Central memory CD8-positive, alpha-beta T cell (primary cell): ENCODE results near the gene ACTC1.

Experiments used
- ATAC-seq: fragments of 150-1000 bp; cut with Tn5 transposase; replicated peaks from 2 replicates; pipeline ENCODE4 v1.10.0; 2022; ENCODE audit warnings: mild to moderate bottlenecking, moderate FRiP score, moderate number of reproducible peaks; ENCODE audit not compliant: poor library complexity, severe bottlenecking; ENCODE audit errors: extremely low read depth
- DNase-seq, 2 donors: peaks; one replicate each; pipeline ENCODE4 v3.0.0; 2021; ENCODE audit warnings: low spot score in 2 of 2
- H3K27ac Mint-ChIP-seq: one replicate; pipeline ENCODE4 v1.8.0; 2022; ENCODE audit warnings: low read depth, mild to moderate bottlenecking, moderate library complexity, mixed read lengths
- H3K27me3 Mint-ChIP-seq: one replicate; pipeline ENCODE4 v1.8.0; 2022; ENCODE audit warnings: mixed read lengths
- H3K36me3 Mint-ChIP-seq: one replicate; pipeline ENCODE4 v1.8.0; 2022; ENCODE audit warnings: mild to moderate bottlenecking, moderate library complexity, mixed read lengths; ENCODE audit not compliant: insufficient read depth
- H3K4me1 Mint-ChIP-seq: one replicate; pipeline ENCODE4 v1.8.0; 2022; ENCODE audit warnings: mixed read lengths
- H3K4me3 Mint-ChIP-seq: one replicate; pipeline ENCODE4 v1.8.0; 2022; ENCODE audit warnings: mild to moderate bottlenecking, moderate library complexity, mixed read lengths
- H3K9me3 Mint-ChIP-seq: one replicate; pipeline ENCODE4 v1.8.0; 2022; ENCODE audit warnings: mixed read lengths

The ACTC1 gene

DNA sequence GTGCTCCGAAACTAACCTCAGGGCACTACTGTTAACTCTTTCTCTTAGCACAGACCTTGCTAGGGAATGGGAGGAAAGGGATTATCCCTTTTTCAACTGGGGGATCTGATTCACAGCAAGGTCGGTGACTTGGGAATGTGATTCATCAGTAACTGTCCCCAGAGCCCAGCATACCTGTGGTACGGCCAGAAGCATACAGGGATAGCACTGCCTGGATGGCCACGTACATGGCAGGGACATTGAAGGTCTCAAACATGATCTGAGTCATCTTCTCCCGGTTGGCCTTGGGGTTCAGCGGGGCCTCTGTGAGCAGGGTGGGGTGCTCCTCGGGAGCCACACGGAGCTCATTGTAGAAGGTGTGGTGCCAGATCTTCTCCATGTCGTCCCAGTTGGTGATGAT, 2.3 kb downstream of the ACTC1 start:
- ATAC-seq (no peak), DNase-seq (no peak)
- H3K9me3 Mint-ChIP-seq, result no peaks in the 10 kb centered on the region
- no peak overlapping the region for H3K4me3 Mint-ChIP-seq
- H3K4me1 Mint-ChIP-seq, result no peaks in the 10 kb centered on the region
- no peaks in the 10 kb centered on the region for H3K36me3 Mint-ChIP-seq
- no peak overlapping the region for H3K27ac Mint-ChIP-seq
- H3K27me3 Mint-ChIP-seq, result peaks cover 90% of the 10 kb centered on the region

DNA sequence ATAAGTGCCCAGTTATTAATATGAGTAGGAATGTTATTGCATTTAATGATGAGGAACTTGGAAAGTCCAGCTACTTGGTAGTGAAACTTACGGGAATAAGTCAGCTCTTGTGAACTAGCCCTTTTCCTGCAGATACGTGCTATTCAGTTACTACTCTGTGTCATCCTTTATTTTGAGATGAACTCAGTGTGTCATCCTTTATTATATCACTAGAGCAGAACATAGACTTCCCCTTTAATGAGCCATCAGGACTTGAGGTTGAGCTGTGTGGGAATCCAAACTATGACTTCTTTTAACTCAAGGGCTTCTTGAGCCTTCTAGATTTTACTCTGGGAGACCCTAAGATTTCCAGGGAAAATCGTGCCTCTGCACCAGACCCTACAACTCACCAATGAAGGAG, 3.6 kb downstream of the ACTC1 start:
- no peak overlapping the region for H3K4me3 Mint-ChIP-seq
- peaks cover 87% of the 10 kb centered on the region for H3K27me3 Mint-ChIP-seq
- no peak for ATAC-seq
- no peak for DNase-seq
- no peaks in the 10 kb centered on the region for H3K36me3 Mint-ChIP-seq
- H3K9me3 Mint-ChIP-seq, result no peaks in the 10 kb centered on the region
- no peak overlapping the region for H3K27ac Mint-ChIP-seq
- no peaks in the 10 kb centered on the region for H3K4me1 Mint-ChIP-seq

DNA sequence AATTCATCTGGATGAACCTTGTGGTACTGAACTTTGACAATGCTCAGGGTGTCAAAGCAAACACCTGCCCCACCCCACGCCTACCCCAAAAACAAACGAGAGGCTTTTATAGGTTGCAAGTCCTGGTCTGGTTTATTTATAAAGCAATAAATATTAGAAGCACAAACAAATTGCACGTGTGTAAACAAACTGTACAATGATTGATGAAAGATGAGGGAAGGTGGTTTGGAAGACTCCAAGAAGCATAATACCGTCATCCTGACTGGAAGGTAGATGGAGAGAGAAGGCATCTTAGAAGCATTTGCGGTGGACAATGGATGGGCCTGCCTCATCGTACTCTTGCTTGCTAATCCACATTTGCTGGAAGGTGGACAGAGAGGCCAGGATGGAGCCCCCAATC, 5.2 kb downstream of the ACTC1 start:
- Mint-ChIP-seq H3K4me3 (no peak overlapping the region), H3K9me3 (no peaks in the 10 kb centered on the region), H3K27ac (no peak overlapping the region), H3K4me1 (no peaks in the 10 kb centered on the region), H3K36me3 (no peaks in the 10 kb centered on the region), H3K27me3 (peaks cover 83% of the 10 kb centered on the region)
- ATAC-seq, result no peak
- DNase-seq, result no peak

DNA sequence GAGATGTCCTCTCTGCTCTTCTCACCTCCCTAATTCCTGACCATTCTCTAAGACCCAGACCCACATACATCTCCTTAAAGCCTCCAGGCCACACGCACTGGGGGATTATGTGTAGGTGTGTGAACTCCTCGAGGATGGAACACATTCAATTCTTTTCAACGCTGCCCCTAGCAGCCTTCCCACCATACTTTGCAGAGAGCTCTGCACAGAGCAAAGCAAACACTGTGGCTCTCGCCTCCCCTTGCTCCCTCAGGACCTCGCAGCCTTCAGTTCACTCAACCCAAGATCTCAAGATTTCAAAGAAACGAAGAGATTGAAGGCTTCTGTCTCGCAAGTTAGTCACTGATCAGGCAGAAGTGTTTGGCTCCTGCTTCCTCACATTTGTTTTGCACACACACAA, 6.0 kb downstream of the ACTC1 start:
- Mint-ChIP-seq H3K36me3 (no peaks in the 10 kb centered on the region), H3K9me3 (no peaks in the 10 kb centered on the region), H3K4me1 (no peaks in the 10 kb centered on the region), H3K4me3 (no peak overlapping the region), H3K27me3 (peaks cover 83% of the 10 kb centered on the region), H3K27ac (no peak overlapping the region)
- ATAC-seq, result no peak
- no peak for DNase-seq

DNA sequence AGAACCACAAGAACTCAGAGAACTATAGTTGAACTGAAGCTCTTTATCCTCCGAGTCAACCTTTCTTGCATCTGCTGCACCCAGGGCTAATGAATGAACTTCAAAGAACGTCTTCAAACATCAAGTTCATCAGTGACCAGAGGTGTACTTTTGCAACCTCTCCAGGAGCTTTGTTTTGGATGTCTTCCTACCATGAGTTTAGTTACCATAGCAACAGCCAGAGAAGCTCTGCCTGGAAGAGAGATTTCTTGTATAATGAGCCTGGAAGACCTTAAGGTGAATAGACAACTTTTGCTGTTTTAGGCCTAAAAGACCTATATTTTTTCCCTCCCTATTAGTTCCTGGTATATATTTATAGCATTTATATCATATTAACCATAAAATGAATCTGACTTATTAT, 9.1 kb downstream of the ACTC1 start:
- peaks cover 83% of the 10 kb centered on the region for H3K27me3 Mint-ChIP-seq

DNA sequence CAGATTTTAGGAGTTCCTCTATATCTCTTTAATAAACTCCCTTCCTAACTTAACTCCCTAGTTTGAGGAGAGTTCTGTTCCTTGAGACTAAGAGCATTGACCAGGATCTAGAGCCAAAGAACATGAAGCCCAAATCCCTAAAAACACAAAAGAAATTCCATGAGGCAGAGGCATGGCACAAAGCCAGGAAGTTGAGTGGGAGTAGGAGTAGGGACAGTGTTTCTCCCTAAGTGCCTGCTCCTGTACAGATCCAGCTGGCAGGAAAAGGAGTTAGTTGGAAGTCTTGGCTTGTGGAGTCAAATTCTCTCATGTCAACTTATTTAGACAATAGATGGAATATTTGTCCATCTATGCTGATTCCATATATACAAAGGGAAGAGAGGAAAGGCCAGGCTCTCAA, 11.4 kb downstream of the ACTC1 start:
- DNase-seq (no peak), ATAC-seq (no peak)
- H3K4me1 Mint-ChIP-seq, result no peaks in the 10 kb centered on the region
- peaks cover 62% of the 10 kb centered on the region for H3K27me3 Mint-ChIP-seq
- H3K27ac Mint-ChIP-seq, result no peak overlapping the region
- no peak overlapping the region for H3K4me3 Mint-ChIP-seq
- H3K9me3 Mint-ChIP-seq, result peaks cover 7% of the 10 kb centered on the region
- no peaks in the 10 kb centered on the region for H3K36me3 Mint-ChIP-seq

More for the DNA sequence above, 9.1 kb downstream of the ACTC1 start:
- Mint-ChIP-seq H3K36me3 (no peaks in the 10 kb centered on the region), H3K9me3 (peaks cover 7% of the 10 kb centered on the region), H3K4me1 (no peaks in the 10 kb centered on the region), H3K4me3 (no peak overlapping the region), H3K27ac (no peak overlapping the region)
- ATAC-seq, result no peak
- DNase-seq, result no peak

DNA sequence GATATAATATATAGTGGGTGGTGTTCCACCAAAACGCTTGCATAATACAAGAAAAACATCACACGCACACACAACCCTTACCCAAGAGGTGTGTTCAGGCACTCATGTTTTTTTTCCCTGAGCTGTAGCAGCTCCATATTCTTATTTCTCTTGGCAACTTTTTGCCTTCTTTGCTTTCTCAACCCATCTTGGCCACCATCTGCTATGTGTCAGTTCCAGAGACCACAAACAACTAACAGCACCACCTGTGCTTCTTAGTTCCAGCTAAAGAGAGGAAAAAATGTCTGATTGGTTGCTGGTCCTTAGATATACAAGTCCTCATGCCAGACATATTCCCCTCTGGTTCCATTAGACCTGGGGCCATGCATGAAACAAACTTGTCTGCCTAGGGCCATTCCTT, 11.9 kb downstream of the ACTC1 start:
- Mint-ChIP-seq H3K9me3 (peaks cover 7% of the 10 kb centered on the region), H3K36me3 (no peaks in the 10 kb centered on the region), H3K4me3 (no peak overlapping the region), H3K27ac (no peak overlapping the region), H3K27me3 (peaks cover 61% of the 10 kb centered on the region), H3K4me1 (no peaks in the 10 kb centered on the region)
- DNase-seq (no peak), ATAC-seq (no peak)

DNA sequence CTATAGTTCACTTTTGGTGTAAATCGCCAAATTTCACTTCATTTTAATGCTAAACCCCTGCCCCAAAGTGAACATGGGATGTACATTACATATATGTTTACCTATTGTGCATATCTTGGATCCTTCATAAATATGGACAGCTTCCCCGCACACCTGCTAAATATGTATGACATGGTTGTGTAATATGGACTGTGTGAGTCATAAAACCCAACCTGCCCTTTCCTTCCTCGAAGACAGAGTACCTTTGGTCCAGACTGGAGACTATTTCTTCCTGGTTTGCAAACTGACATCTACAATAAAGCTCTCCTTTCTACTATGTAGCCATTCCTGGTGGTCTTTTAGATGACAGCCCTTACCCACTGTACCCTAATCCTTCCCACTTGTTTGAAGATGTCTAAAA, 12.4 kb downstream of the ACTC1 start:
- Mint-ChIP-seq H3K27ac (no peak overlapping the region), H3K27me3 (peaks cover 61% of the 10 kb centered on the region), H3K36me3 (no peaks in the 10 kb centered on the region), H3K9me3 (peaks cover 7% of the 10 kb centered on the region), H3K4me1 (no peaks in the 10 kb centered on the region), H3K4me3 (no peak overlapping the region)
- DNase-seq (no peak), ATAC-seq (no peak)

DNA sequence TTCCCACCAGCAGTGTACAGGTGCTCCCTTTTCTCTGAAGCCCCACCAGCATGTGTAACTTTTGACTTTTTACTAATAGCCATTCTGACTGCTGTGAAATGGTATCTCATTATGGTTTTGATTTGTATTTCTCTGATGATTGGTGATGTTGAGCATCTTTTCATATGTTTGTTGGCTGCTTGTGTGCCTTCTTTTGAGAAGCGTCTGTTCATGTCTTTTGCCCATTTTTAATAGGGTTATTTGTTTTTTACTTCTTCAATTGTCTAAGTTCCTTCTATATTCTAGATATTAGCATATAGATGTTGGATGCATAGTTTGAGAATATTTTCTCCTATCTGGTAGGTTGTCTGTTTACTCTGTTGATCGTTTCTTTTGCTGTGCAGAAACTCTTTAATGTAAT, 14.6 kb downstream of the ACTC1 start:
- ATAC-seq (no peak), DNase-seq (no peak)
- Mint-ChIP-seq H3K9me3 (peaks cover 7% of the 10 kb centered on the region), H3K27me3 (peaks cover 48% of the 10 kb centered on the region), H3K36me3 (no peaks in the 10 kb centered on the region), H3K27ac (no peak overlapping the region), H3K4me1 (no peaks in the 10 kb centered on the region), H3K4me3 (no peak overlapping the region)

DNA sequence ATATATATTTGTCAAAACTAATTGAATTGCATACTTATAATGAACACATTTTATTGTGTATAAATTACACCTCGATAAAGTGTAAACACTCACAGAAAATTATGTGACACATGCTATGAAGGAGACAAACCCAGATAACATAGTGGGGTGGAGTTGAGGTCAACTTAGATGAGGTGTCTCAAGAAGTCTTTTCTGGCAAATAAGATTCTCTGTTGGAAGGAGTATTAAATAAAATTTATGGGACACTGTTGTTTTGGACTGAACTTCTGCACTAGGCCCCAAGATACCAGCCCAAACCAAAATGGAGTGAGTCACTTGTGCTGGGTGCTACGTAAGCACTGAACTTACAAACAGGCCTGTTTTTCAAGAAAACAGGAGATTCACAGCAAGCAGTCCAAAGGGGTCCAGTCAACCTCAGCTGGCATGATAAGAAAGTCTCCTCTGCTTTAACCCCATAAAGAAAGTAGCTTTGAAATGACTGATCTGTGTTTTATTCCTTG, 18.7 kb downstream of the ACTC1 start:
- Mint-ChIP-seq H3K9me3 (no peaks in the 10 kb centered on the region), H3K27ac (no peak overlapping the region), H3K4me1 (no peaks in the 10 kb centered on the region), H3K27me3 (peaks cover 33% of the 10 kb centered on the region), H3K4me3 (no peak overlapping the region), H3K36me3 (no peaks in the 10 kb centered on the region)
- no peak for ATAC-seq
- DNase-seq, result no peak

DNA sequence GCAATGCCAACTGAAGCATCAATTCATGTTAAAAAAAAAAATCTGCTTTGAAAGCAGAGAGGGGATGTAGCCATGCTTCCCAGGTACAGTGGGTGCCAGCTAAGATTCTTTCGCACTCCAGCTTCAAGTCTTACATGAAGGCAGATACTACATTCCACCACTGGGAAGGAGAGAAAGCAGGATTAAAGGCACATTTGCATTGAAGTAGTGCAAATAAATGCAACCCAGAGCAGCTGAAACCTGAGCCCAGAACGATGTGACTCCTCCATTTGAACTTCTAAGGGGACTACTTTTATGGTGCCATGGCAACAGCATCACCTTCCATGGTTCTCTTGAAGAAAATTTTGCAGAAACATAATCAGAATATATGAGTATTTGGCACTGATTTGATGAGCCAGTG, 21.4 kb downstream of the ACTC1 start:
- Mint-ChIP-seq H3K27ac (no peak overlapping the region), H3K4me3 (no peak overlapping the region), H3K9me3 (no peaks in the 10 kb centered on the region), H3K36me3 (no peaks in the 10 kb centered on the region), H3K27me3 (peaks cover 55% of the 10 kb centered on the region), H3K4me1 (no peaks in the 10 kb centered on the region)
- ATAC-seq (no peak), DNase-seq (no peak)

DNA sequence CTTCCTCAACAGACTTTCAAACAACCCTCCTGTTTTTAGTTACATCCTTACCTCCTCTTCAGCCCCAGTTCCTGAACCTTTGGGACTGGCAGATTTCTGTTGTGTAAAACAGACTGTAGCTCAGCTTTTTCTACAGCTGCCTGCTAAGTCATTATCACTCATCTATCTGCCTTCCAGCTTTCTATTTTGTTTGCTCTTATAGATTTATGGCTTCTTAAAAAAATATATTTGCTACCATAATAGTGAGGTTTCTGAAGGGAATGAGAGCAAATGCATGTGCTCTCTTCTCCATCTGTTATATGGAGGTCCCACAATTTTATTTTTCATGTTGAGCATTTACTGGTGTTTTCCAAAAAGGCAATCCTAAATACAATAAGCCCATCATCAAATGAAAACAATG, 22.3 kb downstream of the ACTC1 start:
- no peak overlapping the region for H3K27ac Mint-ChIP-seq
- peaks cover 64% of the 10 kb centered on the region for H3K27me3 Mint-ChIP-seq
- no peaks in the 10 kb centered on the region for H3K4me1 Mint-ChIP-seq
- no peak for ATAC-seq
- no peaks in the 10 kb centered on the region for H3K9me3 Mint-ChIP-seq
- no peak overlapping the region for H3K4me3 Mint-ChIP-seq
- no peaks in the 10 kb centered on the region for H3K36me3 Mint-ChIP-seq
- DNase-seq, result no peak

DNA sequence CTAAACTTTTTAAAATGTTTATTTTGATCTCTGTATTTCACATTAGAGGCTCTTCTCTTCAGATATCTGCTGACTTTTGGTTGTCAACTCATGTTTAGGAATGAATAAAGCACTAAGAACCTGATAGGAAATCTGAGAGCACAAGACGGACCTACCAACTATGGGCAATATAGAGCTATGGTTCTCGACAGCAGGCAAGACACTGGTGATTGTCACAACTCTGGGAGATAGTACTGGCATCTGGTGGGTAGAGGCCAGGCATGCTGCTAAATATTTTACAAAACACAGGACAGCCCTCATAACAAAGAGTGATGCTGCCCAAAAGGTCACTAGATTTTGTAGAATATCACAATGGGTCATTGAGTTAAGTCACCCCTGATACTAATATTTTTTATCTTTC, 23.0 kb downstream of the ACTC1 start:
- peaks cover 65% of the 10 kb centered on the region for H3K27me3 Mint-ChIP-seq

DNA sequence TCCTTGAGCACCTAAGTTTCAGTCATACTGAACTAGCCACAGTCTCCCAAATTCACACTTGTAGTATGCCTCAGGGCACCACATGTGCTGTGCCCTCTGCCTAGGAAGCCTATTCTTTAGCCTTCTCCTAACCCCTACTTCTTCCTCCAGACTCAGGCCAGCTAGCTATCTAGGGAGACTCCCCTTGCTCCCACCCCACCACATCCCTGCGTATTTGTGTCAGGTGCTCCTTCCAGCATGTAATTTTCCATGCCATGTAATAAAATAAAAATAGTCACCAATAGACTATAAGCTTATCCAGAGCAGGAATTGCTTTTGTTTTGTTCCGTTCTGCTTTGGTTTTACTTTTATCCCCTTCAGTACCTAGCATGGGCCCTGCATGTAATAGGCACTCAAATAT, 25.6 kb downstream of the ACTC1 start:
- Mint-ChIP-seq H3K4me3 (no peak overlapping the region), H3K36me3 (no peaks in the 10 kb centered on the region), H3K27me3 (peaks cover 53% of the 10 kb centered on the region), H3K27ac (no peak overlapping the region), H3K4me1 (no peaks in the 10 kb centered on the region), H3K9me3 (no peaks in the 10 kb centered on the region)
- no peak for ATAC-seq
- no peak for DNase-seq

More for the DNA sequence above, 23.0 kb downstream of the ACTC1 start:
- no peak for ATAC-seq
- Mint-ChIP-seq H3K36me3 (no peaks in the 10 kb centered on the region), H3K9me3 (no peaks in the 10 kb centered on the region), H3K27ac (no peak overlapping the region), H3K4me3 (no peak overlapping the region), H3K4me1 (no peaks in the 10 kb centered on the region)
- DNase-seq, result no peak
